Natural killer cell (primary cell): Measurements from ENCODE around the gene LDLRAP1. TPM values are rescaled to one million over a fixed set of nuclear protein-coding genes. Genes with fewer than 3 reads are reported as not detected.

Experiments used
- ATAC-seq, 3 donors: fragments of 150-1000 bp in 2 of 3; fragments of 200-7000 bp in 1 of 3; cut with Tn5 transposase; 1 replicate in 1 of 3; 2 replicates in 2 of 3; pipeline ENCODE4 v1.10.0; 2021; ENCODE audit warnings: mild to moderate bottlenecking in 2 of 3, moderate library complexity in 2 of 3
- DNase-seq, 2 donors: peaks; one replicate each; pipeline versions ENCODE4 v3.0.0 to v3.0.0-alpha.2; 2013 to 2021; ENCODE audit warnings: mixed read lengths in 1 of 2
- H3K27ac ChIP-seq: one replicate; pipeline ENCODE4 v1.5.1; 2013; ENCODE audit warnings: mild to moderate bottlenecking, low read length
- H3K27me3 ChIP-seq: one replicate; pipeline ENCODE4 v1.6.1; 2013; ENCODE audit warnings: low read length; ENCODE audit not compliant: control insufficient read depth, insufficient read depth
- H3K36me3 ChIP-seq: one replicate; pipeline ENCODE4 v1.6.1; 2013; ENCODE audit warnings: low read length; ENCODE audit not compliant: control insufficient read depth, insufficient read depth
- H3K4me1 ChIP-seq: one replicate; pipeline ENCODE4 v1.6.1; 2013; ENCODE audit warnings: low read length; ENCODE audit not compliant: control insufficient read depth, insufficient read depth
- H3K4me3 ChIP-seq: one replicate; pipeline ENCODE4 v1.5.1; 2013; ENCODE audit warnings: low read length
- H3K9me3 ChIP-seq: one replicate; pipeline ENCODE4 v1.6.1; 2013; ENCODE audit warnings: low read length; ENCODE audit not compliant: control insufficient read depth, insufficient read depth
- H3K27ac Mint-ChIP-seq, 2 donors: one replicate each; pipeline ENCODE4 v1.8.0; 2022; ENCODE audit warnings: mild to moderate bottlenecking in 2 of 2, mixed read lengths in 2 of 2, moderate library complexity in 1 of 2
- H3K27me3 Mint-ChIP-seq, 2 donors: one replicate each; pipeline ENCODE4 v1.8.0; 2022; ENCODE audit warnings: low read depth in 2 of 2, mixed read lengths in 2 of 2
- H3K36me3 Mint-ChIP-seq: one replicate; pipeline ENCODE4 v1.8.0; 2022; ENCODE audit warnings: mixed read lengths
- H3K4me1 Mint-ChIP-seq, 2 donors: one replicate each; pipeline ENCODE4 v1.8.0; 2022; ENCODE audit warnings: mixed read lengths in 2 of 2
- H3K4me3 Mint-ChIP-seq: one replicate; pipeline ENCODE4 v1.8.0; 2022; ENCODE audit warnings: mild to moderate bottlenecking, moderate library complexity, mixed read lengths
- H3K9me3 Mint-ChIP-seq, 2 donors: one replicate each; pipeline ENCODE4 v1.8.0; 2022; ENCODE audit warnings: mixed read lengths in 2 of 2
- CTCF ChIP-seq: fragments of 200-600 bp; IDR thresholded peaks from one replicate; pipeline ENCODE4 v1.8.0; 2022; ENCODE audit warnings: antibody characterized with exemption
- WGBS: methylation state at CpG from one replicate; pipeline ENCODE4 v1.1.7; 2013; ENCODE audit warnings: missing lambda C conversion rate; ENCODE audit not compliant: insufficient coverage; 5-methylcytosine and 5-hydroxymethylcytosine counted together
- intact Hi-C: fragments of 100-400 bp; cut with micrococcal nuclease; formaldehyde crosslinking; loops from one replicate; pipeline ENCODE4 v1.14.2; 2022
- total RNA-seq, 4 donors: library from RNA; stranded (reverse); fragments of 120-200 nt in 1 of 4; gene quantifications; one replicate each; pipeline versions ENCODE4 v1.2.3 to v1.2.4, GENCODE V29; 2013 to 2022

The LDLRAP1 gene
- 10 to 100 TPM; 25.2 to 34.0 (median 27.4) TPM for total RNA-seq
- total RNA-seq (2013), result 31.3 TPM

GRCh38 chr1:25543425-25544242 is at the start of gene LDLRAP1:
TSS of gene LDLRAP1 (plus strand) at chr1:25543606. CDS start at chr1:25543699, 93 bp downstream.
- Mint-ChIP-seq H3K4me3 (peak within 1 kb of the TSS; percentile 86), H3K36me3 (no peaks in the 10 kb centered on the region), H3K27me3 (no peaks in the 10 kb centered on the region), H3K9me3 (no peaks in the 10 kb centered on the region), H3K27ac (peak within 1 kb of the TSS in 1 of 2 donors; percentile 57), H3K4me1 (peaks cover 6 to 24% of the 10 kb centered on the region in 2 donors)
- TF ChIP-seq CTCF, result no peak
- Histone ChIP-seq H3K4me1 (peaks cover 40% of the 10 kb centered on the region), H3K27ac (no peak within 1 kb of the TSS), H3K9me3 (no peaks in the 10 kb centered on the region), H3K36me3 (no peaks in the 10 kb centered on the region), H3K4me3 (peak within 1 kb of the TSS; percentile 47), H3K27me3 (no peaks in the 10 kb centered on the region)
- DNase-seq (peak; percentile 60 to 79), ATAC-seq (peak; percentile 89 to 96 (median 94))
- intact Hi-C loops, result loop anchor here (10.0 kb wide), 1 partner anchor 231 kb away; no protein-coding TSS in a partner anchor
- WGBS, result under 1% methylated on average over 99 of the region's 99 CpGs

- H3K9me3 ChIP-seq, result no peaks in the 10 kb centered on the region
- intact Hi-C loops, result no loop called here
- no peak for ATAC-seq
- H3K4me1 ChIP-seq, result no peaks in the 10 kb centered on the region
- TF ChIP-seq CTCF, result no peak
- Mint-ChIP-seq H3K36me3 (peaks cover 32% of the 10 kb centered on the region), H3K4me3 (no peak overlapping the region), H3K9me3 (no peaks in the 10 kb centered on the region), H3K4me1 (no peaks in the 10 kb centered on the region), H3K27ac (no peak overlapping the region), H3K27me3 (no peaks in the 10 kb centered on the region)
- H3K27ac ChIP-seq, result no peak overlapping the region
- peaks cover 61% of the 10 kb centered on the region for H3K36me3 ChIP-seq
- H3K4me3 ChIP-seq, result no peak overlapping the region
- no peaks in the 10 kb centered on the region for H3K27me3 ChIP-seq
- WGBS, result 97% methylated on average over 3 of the region's 3 CpGs
- DNase-seq, result no peak
Observed at GRCh38 chr1:25494952-25495351, 48.5 kb upstream of the LDLRAP1 start.

- H3K4me1 ChIP-seq, result no peaks in the 10 kb centered on the region
- Mint-ChIP-seq H3K9me3 (no peaks in the 10 kb centered on the region), H3K27me3 (no peaks in the 10 kb centered on the region), H3K4me3 (no peak overlapping the region), H3K4me1 (no peaks in the 10 kb centered on the region), H3K27ac (no peak overlapping the region), H3K36me3 (peaks cover 8% of the 10 kb centered on the region)
- intact Hi-C loops, result loop anchor here (5.0 kb wide), 1 partner anchor 312 kb away; no protein-coding TSS in a partner anchor
- no peaks in the 10 kb centered on the region for H3K9me3 ChIP-seq
- peaks cover 30% of the 10 kb centered on the region for H3K36me3 ChIP-seq
- 95% methylated on average over 1 of the region's 1 CpG for WGBS
- H3K27ac ChIP-seq, result no peak overlapping the region
- H3K27me3 ChIP-seq, result no peaks in the 10 kb centered on the region
- DNase-seq, result no peak
- H3K4me3 ChIP-seq, result no peak overlapping the region
- TF ChIP-seq CTCF, result no peak
- ATAC-seq, result no peak
Observed at GRCh38 chr1:25500694-25501093, 42.7 kb upstream of the LDLRAP1 start.
